Activated CD8-positive, alpha-beta T cell treated with anti-CD3 and anti-CD28 coated beads for 36 hours (primary cell): ENCODE results near the gene RGS16. TPM values are rescaled to one million over a fixed set of nuclear protein-coding genes. Genes with fewer than 3 reads are reported as not detected.

Experiments
- ATAC-seq: fragments of 200-7000 bp; cut with Tn5 transposase; one replicate; pipeline ENCODE4 v1.10.0; 2021; ENCODE audit warnings: mild to moderate bottlenecking, moderate library complexity
- CTCF ChIA-PET: fragments of 350-600 bp; sonication (Branson Sonifier 250); formaldehyde crosslinking; loops from one replicate; lab custom pipeline; 2021; ENCODE audit warnings: antibody characterized with exemption; lab: Charles Lee
- POLR2A ChIA-PET: fragments of 350-600 bp; sonication (Branson Sonifier 250); formaldehyde crosslinking; loops from one replicate; lab custom pipeline; 2021; ENCODE audit warnings: antibody characterized with exemption; lab: Charles Lee
- DNase-seq: peaks from one replicate; pipeline ENCODE4 v3.0.0-alpha.2; 2020
- H3K27ac Mint-ChIP-seq: one replicate; pipeline ENCODE4 v1.8.0; 2021; ENCODE audit warnings: mild to moderate bottlenecking, mixed read lengths
- H3K27me3 Mint-ChIP-seq: one replicate; pipeline ENCODE4 v1.8.0; 2021; ENCODE audit warnings: mixed read lengths
- H3K36me3 Mint-ChIP-seq: one replicate; pipeline ENCODE4 v1.8.0; 2021; ENCODE audit warnings: low read depth, mixed read lengths
- H3K4me1 Mint-ChIP-seq: one replicate; pipeline ENCODE4 v1.8.0; 2021; ENCODE audit warnings: low read depth, mixed read lengths
- H3K4me3 Mint-ChIP-seq: one replicate; pipeline ENCODE4 v1.8.0; 2021; ENCODE audit warnings: mild to moderate bottlenecking, moderate library complexity, mixed read lengths
- H3K9me3 Mint-ChIP-seq: one replicate; pipeline ENCODE4 v1.8.0; 2021; ENCODE audit warnings: mixed read lengths
- intact Hi-C: fragments of 100-400 bp; cut with micrococcal nuclease; formaldehyde crosslinking; loops from one replicate; pipeline ENCODE4 v1.10.0; 2022
- total RNA-seq, 2 experiments: library from RNA; stranded (reverse); gene quantifications; one replicate each; pipeline ENCODE4 v1.2.3, GENCODE V29; 2021
- TF ChIP-seq, protein P1 (sequence below): fragments of 200-600 bp; IDR thresholded peaks from one replicate; pipeline ENCODE4 v1.8.0; 2022; ENCODE audit warnings: antibody characterized with exemption, mild to moderate bottlenecking

The RGS16 gene
- total RNA-seq, 2 experiments from 2014 or later: 33.8 to 35.6 TPM

DNA sequence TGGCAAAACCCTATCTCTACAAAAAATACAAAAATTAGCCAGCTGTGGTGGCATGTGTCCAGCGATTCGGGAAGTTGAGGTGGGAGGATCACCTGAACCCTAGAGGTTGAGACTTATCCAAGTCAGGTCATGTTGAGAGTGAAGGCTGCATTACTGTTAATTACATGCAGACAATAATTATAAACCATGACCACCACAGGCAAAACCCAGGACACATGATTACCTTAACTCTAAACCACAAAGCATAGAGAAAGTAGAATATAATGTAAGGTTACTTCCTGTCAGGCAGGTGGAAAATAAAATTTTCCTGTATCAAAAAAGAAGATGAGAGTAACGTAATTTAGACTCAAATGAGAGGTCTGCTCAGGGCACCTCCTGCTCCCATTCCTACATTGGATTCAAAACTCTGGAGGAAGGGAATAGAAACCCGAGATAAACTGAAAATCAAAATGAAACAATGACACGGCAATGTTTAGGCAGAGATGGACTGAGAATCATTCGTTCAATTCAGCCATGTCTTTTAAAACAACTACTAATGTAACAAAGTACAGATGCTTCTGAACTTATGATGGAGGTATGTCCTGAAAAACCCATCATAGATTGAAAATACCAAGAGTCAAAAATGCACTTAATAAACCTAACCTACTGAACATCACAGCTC, 46.6 kb upstream of the RGS16 start:
- ChIA-PET POLR2A (no interaction called here), CTCF (no interaction called here)
- Mint-ChIP-seq H3K27me3 (peaks cover 2% of the 10 kb centered on the region), H3K4me3 (no peak overlapping the region), H3K36me3 (no peaks in the 10 kb centered on the region), H3K9me3 (no peaks in the 10 kb centered on the region), H3K27ac (no peak overlapping the region), H3K4me1 (peaks cover 4% of the 10 kb centered on the region)
- ATAC-seq (no peak), DNase-seq (no peak)
- TF ChIP-seq, protein P1, sequence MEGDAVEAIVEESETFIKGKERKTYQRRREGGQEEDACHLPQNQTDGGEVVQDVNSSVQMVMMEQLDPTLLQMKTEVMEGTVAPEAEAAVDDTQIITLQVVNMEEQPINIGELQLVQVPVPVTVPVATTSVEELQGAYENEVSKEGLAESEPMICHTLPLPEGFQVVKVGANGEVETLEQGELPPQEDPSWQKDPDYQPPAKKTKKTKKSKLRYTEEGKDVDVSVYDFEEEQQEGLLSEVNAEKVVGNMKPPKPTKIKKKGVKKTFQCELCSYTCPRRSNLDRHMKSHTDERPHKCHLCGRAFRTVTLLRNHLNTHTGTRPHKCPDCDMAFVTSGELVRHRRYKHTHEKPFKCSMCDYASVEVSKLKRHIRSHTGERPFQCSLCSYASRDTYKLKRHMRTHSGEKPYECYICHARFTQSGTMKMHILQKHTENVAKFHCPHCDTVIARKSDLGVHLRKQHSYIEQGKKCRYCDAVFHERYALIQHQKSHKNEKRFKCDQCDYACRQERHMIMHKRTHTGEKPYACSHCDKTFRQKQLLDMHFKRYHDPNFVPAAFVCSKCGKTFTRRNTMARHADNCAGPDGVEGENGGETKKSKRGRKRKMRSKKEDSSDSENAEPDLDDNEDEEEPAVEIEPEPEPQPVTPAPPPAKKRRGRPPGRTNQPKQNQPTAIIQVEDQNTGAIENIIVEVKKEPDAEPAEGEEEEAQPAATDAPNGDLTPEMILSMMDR: no peak
- intact Hi-C loops: no loop called here

DNA sequence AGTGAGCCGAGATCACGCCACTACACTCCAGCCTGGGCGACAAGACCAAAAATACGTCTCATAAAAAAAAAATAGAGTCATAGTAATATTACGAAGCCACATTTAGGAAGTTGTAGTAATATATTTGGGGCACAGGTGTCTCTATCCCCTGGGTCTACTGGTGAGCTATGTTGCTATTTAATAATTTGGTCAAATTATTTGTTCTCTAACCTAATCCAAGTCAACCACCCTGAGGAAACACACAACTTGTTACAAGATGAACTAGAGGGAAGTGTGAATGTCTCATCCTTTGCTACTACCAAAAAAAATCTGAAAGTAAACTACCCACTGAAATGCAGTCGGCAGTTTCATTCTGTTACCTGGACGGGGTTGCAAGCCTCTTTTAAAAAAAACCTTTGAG, 44.9 kb upstream of the RGS16 start:
- ChIA-PET POLR2A (interaction anchor here (1.4 kb wide), 1 partner anchor 64 kb away, joined by 3 read pairs; no protein-coding TSS in a partner anchor), CTCF (interaction anchor here (1.1 kb wide), 1 partner anchor 20 kb away, joined by 3 read pairs; no protein-coding TSS in a partner anchor)
- H3K4me1 Mint-ChIP-seq: peaks cover 4% of the 10 kb centered on the region
- intact Hi-C loops: no loop called here
- no peaks in the 10 kb centered on the region for H3K36me3 Mint-ChIP-seq
- DNase-seq: no peak
- H3K9me3 Mint-ChIP-seq: no peaks in the 10 kb centered on the region
- TF ChIP-seq, protein P1: no peak
- no peak overlapping the region for H3K27ac Mint-ChIP-seq
- ATAC-seq: no peak
- H3K27me3 Mint-ChIP-seq: peaks cover 3% of the 10 kb centered on the region
- no peak overlapping the region for H3K4me3 Mint-ChIP-seq

DNA sequence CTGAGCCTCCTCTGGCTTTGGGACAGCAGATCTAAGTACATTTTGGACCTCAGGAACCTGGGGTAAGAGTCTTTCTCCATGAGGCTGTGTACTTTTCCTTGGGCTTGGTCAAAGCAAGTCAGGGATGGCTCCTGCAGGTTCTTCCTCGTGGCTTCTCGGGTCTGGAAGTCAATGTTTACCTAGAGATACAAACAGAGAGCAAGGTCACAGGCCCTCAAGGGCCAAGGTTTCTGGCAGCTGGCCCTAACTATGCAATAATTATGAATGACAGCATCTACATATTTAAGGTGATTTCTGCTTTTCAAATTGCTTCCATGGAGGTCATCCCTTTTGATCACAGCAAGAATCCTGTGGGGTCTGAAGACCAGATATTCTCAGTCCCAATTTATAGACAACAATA, 42.5 kb upstream of the RGS16 start:
- TF ChIP-seq, protein P1: no peak
- intact Hi-C loops: no loop called here
- ATAC-seq (no peak), DNase-seq (no peak)
- ChIA-PET POLR2A (interaction anchor here (1.1 kb wide), 1 partner anchor 32 kb away, joined by 3 read pairs; no protein-coding TSS in a partner anchor), CTCF (interaction anchor here (0.7 kb wide), 1 partner anchor 31 kb away, joined by 3 read pairs; no protein-coding TSS in a partner anchor)
- Mint-ChIP-seq H3K9me3 (no peaks in the 10 kb centered on the region), H3K27ac (no peak overlapping the region), H3K4me1 (peaks cover 4% of the 10 kb centered on the region), H3K27me3 (peaks cover 5% of the 10 kb centered on the region), H3K36me3 (no peaks in the 10 kb centered on the region), H3K4me3 (no peak overlapping the region)

DNA sequence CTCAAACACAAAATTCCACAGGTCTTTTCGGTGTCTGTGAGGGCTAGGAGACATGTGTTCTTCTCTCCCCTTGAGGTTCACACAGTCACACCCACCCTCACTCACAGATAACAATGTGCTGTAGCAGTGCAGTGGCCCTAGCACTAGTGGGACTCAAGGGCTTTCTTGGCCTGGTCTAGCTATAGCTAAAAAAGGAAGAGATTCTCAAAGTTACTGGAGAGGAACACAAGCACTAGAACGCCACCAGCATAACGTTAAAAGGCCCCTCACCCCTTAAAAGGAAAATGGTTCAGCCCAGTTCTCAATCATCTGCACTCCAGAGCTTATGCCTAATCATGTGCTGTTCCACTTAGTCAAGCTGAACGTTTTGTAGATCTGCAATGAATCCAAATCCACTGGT, 40.7 kb upstream of the RGS16 start:
- ChIA-PET CTCF (interaction anchor here (1.0 to 1.4 kb wide), 2 partner anchors 45 to 138 kb away, joined by 3 read pairs; no protein-coding TSS in a partner anchor), POLR2A (interaction anchor here (1.2 kb wide), 2 partner anchors 29 to 32 kb away, joined by 3 read pairs; no protein-coding TSS in a partner anchor)
- no peak for ATAC-seq
- DNase-seq: no peak
- H3K4me1 Mint-ChIP-seq: no peaks in the 10 kb centered on the region
- TF ChIP-seq, protein P1: no peak
- no peaks in the 10 kb centered on the region for H3K9me3 Mint-ChIP-seq
- H3K36me3 Mint-ChIP-seq: no peaks in the 10 kb centered on the region
- no peak overlapping the region for H3K27ac Mint-ChIP-seq
- no peak overlapping the region for H3K4me3 Mint-ChIP-seq
- peaks cover 9% of the 10 kb centered on the region for H3K27me3 Mint-ChIP-seq
- intact Hi-C loops: no loop called here

DNA sequence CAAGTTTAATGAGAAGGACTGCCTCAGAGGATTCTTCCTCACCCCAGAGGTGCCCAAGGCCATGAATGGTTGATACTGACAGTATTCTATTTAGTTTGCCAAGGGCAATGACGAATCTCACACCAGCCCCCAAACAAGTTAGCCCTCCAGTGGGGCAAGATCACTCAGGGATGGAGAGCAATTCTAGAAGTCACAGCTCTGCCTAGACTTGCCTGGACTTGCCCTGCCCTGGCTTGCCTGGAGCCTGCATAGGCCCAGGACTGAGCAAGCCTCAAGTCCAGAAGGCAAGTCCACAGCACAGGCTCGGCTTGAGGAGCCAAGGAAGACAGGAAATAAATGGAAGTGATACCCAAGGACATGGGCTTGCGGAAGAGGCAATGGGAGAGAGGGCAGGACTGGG, 39.5 kb upstream of the RGS16 start:
- ChIA-PET POLR2A (interaction anchor here (0.8 to 1.2 kb wide), 3 partner anchors 17 to 40 kb away, joined by 3 read pairs; no protein-coding TSS in a partner anchor), CTCF (interaction anchor here (1.4 kb wide), 1 partner anchor 44 kb away, joined by 3 read pairs; no protein-coding TSS in a partner anchor)
- intact Hi-C loops: no loop called here
- no peaks in the 10 kb centered on the region for H3K4me1 Mint-ChIP-seq
- TF ChIP-seq, protein P1: no peak
- H3K36me3 Mint-ChIP-seq: no peaks in the 10 kb centered on the region
- no peak overlapping the region for H3K4me3 Mint-ChIP-seq
- DNase-seq: no peak
- no peak for ATAC-seq
- peaks cover 14% of the 10 kb centered on the region for H3K27me3 Mint-ChIP-seq
- H3K9me3 Mint-ChIP-seq: no peaks in the 10 kb centered on the region
- H3K27ac Mint-ChIP-seq: peak overlapping the region; percentile 11
